Sigmoid colon (tissue), 4 donors: ENCODE measurements around the gene FAM180A.

Experiments
- CTCF ChIP-seq, 4 experiments: fragments of 450-650 bp in 3 of 4; fragments of 200-600 bp in 1 of 4; IDR thresholded peaks; one replicate each; pipeline ENCODE4 v1.5.1; 2016 to 2019; ENCODE audit warnings: antibody characterized with exemption in 4 of 4, mild to moderate bottlenecking in 3 of 4, moderate library complexity in 2 of 4
- EP300 ChIP-seq, 4 donors: sonication (generic); formaldehyde crosslinking; IDR thresholded peaks; one replicate each; pipeline ENCODE4 v1.6.1; 2017; ENCODE audit warnings: antibody characterized with exemption in 4 of 4

- no peak for TF ChIP-seq EP300 (IDR thresholded peaks at IDR 0.05)
- TF ChIP-seq CTCF (IDR thresholded peaks at IDR 0.05), result no peak
Observed at GRCh38 chr7:135771051-135771450, 22.4 kb upstream of the FAM180A start.
